COLO829 (cell line): ENCODE results near the gene GNG7.
"Not testable (repeated sequence)": the region's sequence is repeated elsewhere in the genome, so short reads cannot be mapped to it uniquely, and the experiment has no call there.

Experiments used
- DNase-seq: peaks from one replicate; pipeline ENCODE4 v3.0.0; 2012; ENCODE audit warnings: low spot score

Gene GNG7

DNA sequence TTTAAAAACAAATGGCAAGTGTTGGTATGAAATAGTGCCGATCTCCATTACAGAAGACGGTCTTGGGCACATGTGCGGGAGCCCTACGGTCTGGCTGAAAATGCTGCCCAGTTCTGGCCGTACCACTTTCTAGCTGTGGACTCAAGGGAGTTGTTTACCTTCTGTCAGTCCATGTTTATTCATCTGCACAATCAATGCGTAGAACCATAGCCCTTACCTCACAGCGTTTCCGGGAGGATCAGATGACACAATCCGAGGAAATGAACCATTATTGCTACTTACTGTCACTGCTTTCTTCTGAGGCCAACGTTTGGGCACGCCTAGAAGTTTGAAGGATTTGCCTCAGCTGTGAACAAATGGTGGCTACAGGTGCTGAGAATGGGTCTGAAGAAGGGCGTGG, 195.4 kb downstream of the GNG7 start:
- no peak for DNase-seq

DNA sequence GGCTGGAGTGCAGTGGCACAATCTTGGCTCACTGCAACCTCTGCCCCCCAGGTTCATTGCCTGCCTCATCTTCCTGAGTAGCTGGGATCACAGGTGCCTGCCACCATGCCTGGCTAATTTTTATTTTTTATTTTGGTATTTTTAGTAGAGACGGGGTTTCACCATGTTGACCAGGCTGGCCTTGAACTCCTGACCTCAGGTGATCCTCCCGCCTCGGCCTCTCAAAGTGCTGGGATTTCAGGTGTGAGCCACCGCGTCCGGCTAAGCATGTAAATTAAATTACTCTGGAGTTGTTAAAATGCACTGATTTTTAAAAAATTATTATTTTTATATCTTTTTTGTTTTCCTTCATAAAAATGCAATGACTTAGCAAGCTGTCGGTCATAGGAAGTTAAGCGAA, 195.8 kb downstream of the GNG7 start:
- DNase-seq, result not testable (repeated sequence)

GRCh38 chr19:2503521-2504109, 198.9 kb downstream of the GNG7 start:
- peak; percentile 70 for DNase-seq

GRCh38 chr19:2500841-2501261, 201.6 kb downstream of the GNG7 start:
- DNase-seq, result no peak

DNA sequence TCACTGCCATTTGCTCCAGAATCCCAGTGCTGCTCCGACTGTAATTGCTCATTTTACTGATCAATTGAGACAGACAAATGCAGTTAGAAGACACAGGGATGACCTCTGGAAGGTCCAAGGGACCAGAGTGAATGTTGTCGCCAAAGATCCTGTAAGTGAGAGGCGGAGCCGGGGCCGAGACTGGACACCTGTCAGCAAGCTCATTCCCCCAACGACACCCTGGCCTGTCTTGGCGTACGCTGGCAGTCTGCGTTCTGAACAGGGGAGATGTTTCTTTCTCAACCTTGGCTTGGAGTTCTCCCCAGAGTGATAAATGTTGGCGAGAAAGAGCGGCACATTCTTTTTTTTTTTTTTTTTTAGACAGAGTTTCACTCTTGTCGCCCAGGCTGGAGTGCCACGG, 202.3 kb downstream of the GNG7 start:
- no peak for DNase-seq

DNA sequence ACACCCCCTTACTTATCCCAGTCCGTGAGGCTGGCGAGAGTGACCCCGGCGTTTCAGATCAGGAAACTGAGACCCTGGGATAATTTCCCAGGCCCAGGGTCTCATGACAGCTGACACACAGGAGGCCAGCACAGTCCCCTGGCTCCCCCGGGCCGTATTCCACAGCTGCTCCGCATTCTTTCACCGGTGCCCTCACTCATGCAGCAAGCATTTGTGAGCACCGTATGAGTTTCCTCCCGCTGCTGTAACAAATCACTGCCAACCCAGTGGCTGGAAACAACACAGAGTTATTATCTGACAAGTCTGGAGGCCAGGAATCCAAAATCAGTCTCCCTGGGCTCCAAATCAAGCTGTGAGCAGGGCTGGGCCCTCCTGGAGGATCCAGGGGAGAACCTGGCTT, 205.3 kb downstream of the GNG7 start:
- DNase-seq, result no peak

GRCh38 chr19:2495651-2496316, 206.7 kb downstream of the GNG7 start:
- no peak for DNase-seq

- DNase-seq, result peak; percentile 80
Measured at GRCh38 chr19:2495130-2495641, 207.3 kb downstream of the GNG7 start.

DNA sequence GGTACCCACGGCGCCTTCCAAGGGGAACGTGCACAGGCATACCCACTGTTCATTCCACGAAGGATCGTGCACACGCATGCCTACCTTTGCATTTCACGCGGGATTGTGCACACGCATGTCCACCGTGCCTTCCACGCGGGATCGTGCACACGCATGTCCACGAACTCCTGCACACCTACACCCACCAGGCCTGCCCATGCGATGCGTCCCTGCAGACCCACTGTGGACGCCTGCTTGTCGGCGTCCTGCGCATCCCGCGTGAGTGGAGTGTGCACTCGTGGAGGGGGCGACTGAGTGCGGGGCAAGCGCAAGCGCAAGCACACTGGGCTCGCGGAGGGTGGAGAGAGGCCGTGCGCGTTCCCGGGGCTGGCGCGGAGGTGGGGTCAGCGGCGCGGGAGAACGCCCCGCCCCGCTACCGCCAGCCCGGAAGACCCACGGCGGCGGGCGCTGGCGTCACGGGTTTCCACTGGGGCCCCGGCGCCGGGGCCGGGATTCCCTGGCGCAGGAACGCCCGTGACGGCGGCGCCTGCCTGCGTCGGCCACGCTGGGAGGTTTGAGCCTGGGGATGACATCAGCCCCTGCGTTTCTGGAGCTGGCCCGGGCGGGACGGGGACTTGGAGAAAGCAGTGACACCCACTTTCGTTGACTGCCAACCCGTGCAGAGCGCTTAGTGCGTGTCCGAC, 207.9 kb downstream of the GNG7 start:
- no peak for DNase-seq

- no peak for DNase-seq
Measured at GRCh38 chr19:2494084-2494446, 208.4 kb downstream of the GNG7 start.

DNA sequence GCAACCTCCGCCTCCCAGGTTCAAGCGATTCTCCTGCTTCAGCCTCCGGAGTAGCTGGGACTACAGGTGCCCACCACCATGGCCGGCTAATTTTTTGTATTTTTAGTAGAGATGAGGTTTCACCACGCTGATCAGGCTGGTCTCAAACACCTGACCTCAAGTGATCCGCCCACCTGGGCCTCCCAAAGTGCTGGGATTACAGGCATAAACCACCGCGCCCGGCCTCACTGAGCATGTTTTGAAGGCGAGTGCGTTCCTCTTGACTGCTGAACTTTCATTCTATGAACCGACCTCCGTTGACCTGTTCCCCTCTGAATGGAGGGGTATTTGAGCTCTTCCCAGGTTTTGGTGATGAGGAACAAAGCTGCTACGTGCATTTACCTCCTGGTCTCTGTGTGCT, 209.0 kb downstream of the GNG7 start:
- DNase-seq, result not testable (repeated sequence)

DNA sequence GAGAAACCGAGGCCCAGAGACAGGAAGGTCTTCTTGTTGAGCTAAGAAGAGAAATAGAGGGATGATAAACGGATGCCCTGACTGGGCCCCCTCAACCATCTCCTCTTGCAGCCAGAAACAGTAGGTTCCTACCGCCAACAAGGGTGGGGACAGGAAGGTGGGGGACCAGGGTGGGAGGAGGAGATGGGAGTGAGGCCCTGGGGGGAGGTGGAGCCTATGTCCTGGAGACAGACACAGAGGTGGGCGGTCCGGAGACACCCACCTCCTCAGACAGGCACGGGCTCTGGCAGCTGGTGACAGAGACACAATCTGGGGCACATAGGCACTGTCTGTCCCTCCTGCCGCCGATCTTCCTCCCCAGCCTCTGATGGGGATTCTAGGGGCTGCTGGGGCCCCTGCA, 209.6 kb downstream of the GNG7 start:
- DNase-seq, result no peak

DNA sequence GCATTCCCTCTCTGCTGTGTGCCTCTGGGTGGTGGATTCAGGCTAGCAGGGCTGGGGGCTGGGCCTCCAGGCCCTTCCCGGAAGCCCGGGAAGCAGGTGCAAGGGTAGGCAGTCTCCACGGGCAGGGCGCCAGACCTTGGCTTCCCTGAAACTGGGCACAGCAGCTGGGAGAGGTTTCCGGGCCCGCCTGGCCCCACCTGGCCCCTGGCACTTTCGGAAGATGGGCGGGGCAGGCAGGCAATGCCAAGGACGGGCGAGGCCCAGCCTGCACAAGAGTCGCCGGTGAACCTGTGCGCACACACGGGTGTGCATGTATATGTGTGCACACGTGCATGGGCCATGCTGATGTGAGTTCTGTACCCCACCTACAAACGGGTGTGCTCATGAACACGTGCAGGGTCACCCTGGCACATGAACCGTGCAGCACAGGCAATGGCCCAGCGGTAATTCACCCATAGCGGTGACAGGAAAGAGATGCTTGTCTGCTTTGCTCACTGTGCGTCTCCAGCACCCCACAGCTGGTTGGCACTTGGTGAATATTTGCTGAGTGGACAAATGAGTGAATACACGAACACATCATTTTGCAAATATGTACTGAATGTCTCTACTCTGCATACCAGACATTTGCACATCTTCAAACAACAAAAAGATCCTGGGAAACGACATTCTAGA, 211.2 kb downstream of the GNG7 start:
- no peak for DNase-seq

DNA sequence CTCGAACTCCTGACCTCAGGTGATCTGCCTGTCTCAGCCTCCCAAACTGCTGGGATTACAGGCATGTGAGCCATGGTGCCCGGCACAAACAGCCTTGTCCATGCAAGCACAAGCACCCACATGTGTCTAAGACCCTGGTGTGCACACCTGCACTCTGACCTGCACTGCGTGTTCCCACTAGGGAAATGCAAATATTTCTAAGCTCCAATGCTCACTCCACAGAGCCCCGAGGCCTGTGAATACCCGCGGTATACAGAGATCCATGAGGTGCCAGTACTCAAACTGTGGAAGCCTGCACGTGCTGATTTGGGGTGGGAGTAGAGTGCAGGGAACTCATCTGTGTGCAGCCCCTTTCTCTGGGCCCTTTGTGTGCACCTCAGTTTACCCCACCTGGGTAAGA, 211.8 kb downstream of the GNG7 start:
- no peak for DNase-seq

GRCh38 chr19:2488942-2489731, 213.4 kb downstream of the GNG7 start:
- peak; percentile 59 for DNase-seq

- no peak for DNase-seq
Measured at GRCh38 chr19:2488405-2488941, 214.0 kb downstream of the GNG7 start.

DNA sequence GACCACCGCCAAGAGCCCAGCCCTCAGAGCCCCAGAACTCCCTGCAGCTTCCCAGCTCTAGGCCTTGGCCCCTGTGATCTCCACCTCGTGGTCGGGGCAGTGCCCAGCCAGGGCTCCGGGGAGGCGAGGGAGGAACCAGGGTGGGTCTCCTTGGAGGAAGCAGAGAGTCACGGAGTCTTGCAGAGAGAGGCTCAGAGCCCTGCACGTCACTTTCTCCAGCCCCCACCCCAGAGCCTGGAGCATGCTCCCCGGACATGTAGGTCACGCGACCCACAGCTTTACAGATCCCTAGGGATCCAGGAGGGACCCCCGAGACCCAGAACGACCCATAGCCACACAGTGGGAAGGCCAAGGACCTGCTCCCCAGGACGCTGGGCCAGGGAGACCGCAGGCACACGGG, 214.7 kb downstream of the GNG7 start:
- no peak for DNase-seq

GRCh38 chr19:2487090-2487489, 215.4 kb downstream of the GNG7 start:
- DNase-seq, result no peak

GRCh38 chr19:2485428-2485827, 217.1 kb downstream of the GNG7 start:
- DNase-seq, result no peak

GRCh38 chr19:2484178-2484937, 218.1 kb downstream of the GNG7 start:
- no peak for DNase-seq
